Fibroblast of peridontal ligament (primary cell): ENCODE data around the gene USP10.
A peak's percentile ranks its signal among the peaks of the same experiment; 100 is the strongest.

Source experiments
- DNase-seq: peaks from one replicate; pipeline ENCODE4 v3.0.0-alpha.2; 2010; ENCODE audit errors: extremely low read depth

USP10 gene

DNA sequence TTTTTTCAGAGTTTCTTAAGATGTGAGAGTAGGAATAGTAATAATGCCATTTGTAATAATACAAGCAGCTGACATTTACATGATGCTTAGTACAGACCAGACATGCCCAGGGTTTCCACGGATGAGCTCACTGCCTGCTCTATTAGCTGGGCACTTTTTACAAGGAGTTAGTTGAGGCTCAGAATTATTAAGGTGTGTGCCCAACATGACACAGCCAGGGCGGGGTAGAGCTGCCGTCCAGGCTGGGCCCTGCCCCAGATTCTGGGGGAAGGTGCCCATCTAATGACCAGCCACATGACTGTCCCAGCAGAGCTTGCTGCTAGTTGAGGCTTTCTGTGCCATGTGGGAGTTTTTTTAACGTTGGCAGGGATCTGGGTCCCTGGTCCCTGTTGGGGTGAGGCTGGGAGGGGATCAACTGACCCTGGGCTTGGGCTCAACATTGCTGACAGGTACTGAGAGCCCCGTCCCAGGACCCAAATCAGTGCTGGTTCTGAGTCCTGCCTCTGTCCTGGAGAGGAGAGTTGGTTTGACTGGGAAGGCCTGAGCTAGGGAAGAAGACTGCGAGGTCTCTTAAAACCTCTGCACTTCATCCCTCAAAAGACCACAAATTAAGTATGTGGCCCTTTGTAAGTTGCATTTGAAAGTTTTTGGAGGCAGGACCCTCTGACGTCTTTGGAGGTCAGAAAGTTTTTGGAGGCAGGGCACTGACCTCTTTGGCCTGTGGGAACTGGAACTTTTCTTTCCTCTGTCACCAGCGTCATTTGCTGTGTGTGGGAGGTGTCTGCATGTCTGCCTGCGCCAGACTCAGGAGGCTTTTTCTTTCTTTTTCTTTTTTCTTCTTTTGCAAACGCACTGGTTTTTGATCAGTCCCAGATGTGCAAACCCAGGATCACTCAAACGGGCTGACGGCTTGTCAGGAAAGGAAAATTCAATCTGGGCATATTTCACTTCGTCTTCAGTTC lies 122.2 kb downstream of the USP10 start:
- DNase-seq, result peak; percentile 80

DNA sequence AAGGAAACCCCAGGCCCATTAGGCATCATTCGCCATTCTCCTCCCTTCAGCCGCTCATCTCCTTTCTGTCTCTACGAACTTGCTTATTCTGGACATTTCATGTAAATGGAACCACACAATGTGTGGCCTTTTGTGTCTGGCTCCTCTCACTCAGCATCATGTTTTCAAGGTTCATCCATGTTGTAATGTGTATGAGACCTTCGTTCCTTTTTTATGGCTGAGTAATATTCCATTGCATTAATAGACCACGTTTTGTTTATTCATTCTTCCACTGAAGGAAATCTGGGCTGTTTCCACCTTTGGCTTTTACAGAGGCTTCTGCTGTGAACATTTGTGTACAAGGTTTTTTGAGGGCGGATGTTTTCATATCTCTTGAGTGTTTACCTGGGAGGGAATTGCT lies 123.2 kb downstream of the USP10 start:
- DNase-seq, result no peak

DNA sequence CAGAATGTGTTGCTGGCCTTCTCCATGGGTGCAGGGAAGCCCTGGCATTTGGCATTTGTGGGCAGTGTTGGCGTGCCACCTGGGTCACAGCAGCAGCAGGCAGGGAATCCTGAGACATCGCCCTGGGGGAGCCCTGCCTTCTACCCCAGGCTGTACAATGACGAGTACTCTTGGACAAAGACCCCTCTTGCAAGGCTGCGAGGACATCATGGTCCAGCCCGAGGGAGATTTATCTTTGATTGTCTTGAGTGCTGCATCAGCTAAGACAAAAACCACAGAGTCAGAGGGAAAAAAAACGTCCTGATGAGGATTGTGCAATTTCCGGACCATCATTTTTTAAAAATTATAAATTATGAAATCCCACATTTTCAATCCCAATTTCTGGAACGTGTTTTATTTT lies 123.7 kb downstream of the USP10 start:
- DNase-seq, result peak; percentile 79

DNA sequence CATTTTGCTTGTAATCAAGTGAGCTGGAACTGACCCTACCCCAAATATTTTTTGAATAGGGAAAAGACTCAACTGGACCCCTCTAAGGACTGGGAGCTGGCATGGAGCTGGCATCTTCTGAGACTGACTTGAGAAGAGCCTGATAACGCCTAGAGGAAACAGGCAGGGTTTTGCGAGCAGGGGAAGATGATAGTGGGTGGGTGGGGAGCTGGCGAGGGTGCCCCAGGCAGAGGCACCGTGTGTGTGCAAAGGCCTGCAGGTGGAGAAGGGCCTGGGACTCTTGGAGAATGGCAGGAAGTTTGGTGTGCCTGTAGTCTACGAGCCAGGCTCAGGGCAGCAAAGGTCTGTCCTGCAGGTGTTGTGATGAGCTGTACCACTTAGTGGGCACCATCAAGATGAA lies 124.1 kb downstream of the USP10 start:
- DNase-seq, result no peak

DNA sequence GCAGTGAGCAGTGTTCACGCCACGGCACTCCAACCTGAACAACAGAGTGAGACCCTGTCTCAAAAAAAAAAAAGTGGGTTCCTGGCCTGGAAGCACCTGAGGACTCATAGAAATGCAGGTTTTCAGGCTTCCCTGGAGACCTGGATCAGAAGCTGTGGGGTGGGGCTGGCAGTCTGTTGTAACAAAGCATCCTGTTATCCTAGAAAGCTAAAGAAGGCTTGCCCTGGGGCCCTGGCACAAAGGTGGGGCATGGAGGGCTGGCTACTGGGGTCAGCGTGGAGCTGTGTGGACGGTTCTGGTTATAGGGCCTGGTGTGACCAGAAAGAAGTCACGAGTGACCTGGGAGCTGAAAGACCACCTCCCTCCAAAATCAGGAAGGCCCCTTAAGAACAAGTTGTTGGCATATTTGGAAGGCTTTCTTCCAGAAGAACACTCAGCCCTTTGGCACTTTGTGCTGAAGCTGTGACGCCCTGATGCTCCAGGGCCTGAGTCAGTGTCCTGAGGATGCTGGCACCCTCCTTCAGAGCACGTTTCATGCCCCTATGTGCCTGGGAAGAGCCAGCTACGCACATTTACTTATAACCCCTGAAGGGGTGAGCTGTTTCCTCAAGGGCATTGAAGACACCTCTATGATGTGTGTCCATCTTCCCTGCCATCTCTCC lies 126.2 kb downstream of the USP10 start:
- DNase-seq, result peak; percentile 44

DNA sequence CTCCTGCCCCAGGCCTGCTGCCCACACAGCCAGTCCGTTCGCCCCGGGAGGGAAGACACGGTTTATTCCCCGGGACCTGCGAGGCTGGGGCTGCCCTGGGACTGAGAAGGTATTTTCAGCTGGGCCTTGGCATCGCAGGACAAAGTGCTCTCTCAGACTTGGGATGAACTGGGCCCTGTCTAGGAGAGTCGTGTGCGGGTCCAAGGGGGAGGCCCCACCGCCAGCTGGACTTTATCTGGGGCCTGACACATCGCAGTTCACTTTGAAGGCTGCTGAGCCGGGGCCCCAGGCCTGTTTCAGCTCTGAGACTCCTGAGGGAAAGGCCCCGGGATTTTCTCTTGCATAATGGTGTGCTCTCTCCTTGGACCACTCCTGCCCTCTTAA lies 126.8 kb downstream of the USP10 start:
- DNase-seq, result peak; percentile 45

DNA sequence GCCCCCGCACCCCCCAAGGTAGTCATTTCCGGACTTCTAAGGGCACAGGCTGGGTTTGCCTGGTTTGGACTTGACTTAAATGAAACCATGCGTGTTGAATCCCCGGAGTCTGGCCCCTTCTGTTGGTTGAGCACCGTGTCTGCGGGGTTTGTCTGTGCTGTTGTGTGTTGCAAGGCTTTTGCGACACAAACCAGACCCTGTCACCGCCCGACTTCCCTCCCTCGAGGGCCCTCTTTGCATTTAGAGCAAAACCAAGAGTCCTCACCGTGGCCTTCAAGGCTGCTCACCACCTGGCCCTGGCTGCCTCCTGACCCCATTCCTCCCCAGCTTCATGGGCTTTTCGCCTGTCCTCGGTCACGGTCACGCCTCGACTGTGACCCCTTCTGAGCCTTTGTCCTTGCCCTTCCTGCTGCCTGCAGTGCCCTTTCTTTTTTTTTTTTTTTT lies 127.4 kb downstream of the USP10 start:
- peak; percentile 53 for DNase-seq

- DNase-seq, result no peak
Measured at GRCh38 chr16:84827897-84828296, 128.1 kb downstream of the USP10 start.

GRCh38 chr16:84828322-84828721 lies 128.5 kb downstream of the USP10 start:
- DNase-seq, result no peak
